SK-N-SH (cell line): Measurements from ENCODE around the gene GASK1A. TPM values are rescaled to one million over a fixed set of nuclear protein-coding genes. Genes with fewer than 3 reads are reported as not detected.

Experiments used
- CTCF ChIA-PET: fragments of 300-600, 350-600 bp; formaldehyde crosslinking; extraction: SDS; loops from one replicate; lab custom pipeline; 2021; lab: Yijun Ruan, JAX
- POLR2A ChIA-PET: fragments of 350-600 bp; sonication (Branson Sonifier 250); formaldehyde crosslinking; extraction: SDS; loops from one replicate; lab custom pipeline; 2020; ENCODE audit warnings: antibody characterized with exemption, inconsistent platforms; lab: Yijun Ruan, JAX
- DNase-seq: peaks from one replicate; pipeline ENCODE4 v3.0.0; 2012
- H2AFZ ChIP-seq: fragments of 200-600 bp; sonication (generic); 2 replicates; pipeline ENCODE4 v1.8.1; 2016; ENCODE audit warnings: antibody characterized with exemption, mild to moderate bottlenecking, low read depth
- H3F3A ChIP-seq: fragments of 200-600 bp; sonication (generic); replicated peaks from 2 replicates; pipeline ENCODE3; 2016; ENCODE audit warnings: antibody characterized with exemption, mild to moderate bottlenecking; ENCODE audit not compliant: insufficient read depth
- H3K27ac ChIP-seq, 2 experiments: fragments of 200-500 bp in 1 of 2; fragments of 200-600 bp in 1 of 2; sonication (Bioruptor generic) in 1 of 2; sonication (generic), shearing (Covaris generic) in 1 of 2; 2 replicates each; pipeline versions ENCODE4 v1.5.1 to v1.6.1; 2014 to 2016; ENCODE audit warnings: low read depth in 2 of 2, inconsistent platforms in 1 of 2, low read length in 1 of 2, mild to moderate bottlenecking in 1 of 2, mixed read lengths in 1 of 2
- H3K27me3 ChIP-seq: fragments of 200-600 bp; sonication (generic), shearing (Covaris generic); 2 replicates; pipeline ENCODE4 v1.6.1; 2016; ENCODE audit warnings: mixed run types; ENCODE audit not compliant: insufficient read depth
- H3K36me3 ChIP-seq, 2 experiments: fragments of 200-500 bp in 1 of 2; fragments of 200-600 bp in 1 of 2; sonication (Bioruptor generic) in 1 of 2; sonication (generic) in 1 of 2; replicated peaks in 1 of 2; 2 replicates each; pipeline versions ENCODE3 to v1.5.1; 2014 to 2016; ENCODE audit warnings: low read length in 1 of 2, mild to moderate bottlenecking in 1 of 2; ENCODE audit not compliant: insufficient read depth in 2 of 2, control insufficient read depth in 1 of 2
- H3K4me1 ChIP-seq, 2 experiments: fragments of 200-500 bp in 1 of 2; fragments of 200-600 bp in 1 of 2; sonication (Bioruptor generic) in 1 of 2; sonication (generic), shearing (Covaris generic) in 1 of 2; 2 replicates each; pipeline versions ENCODE4 v1.5.1 to v1.6.1; 2014 to 2016; ENCODE audit warnings: low read depth in 1 of 2, low read length in 1 of 2, mixed run types in 1 of 2; ENCODE audit not compliant: insufficient read depth in 2 of 2, control insufficient read depth in 1 of 2
- H3K4me2 ChIP-seq: fragments of 200-600 bp; sonication (generic), shearing (Covaris generic); 2 replicates; pipeline ENCODE4 v1.6.1; 2017; ENCODE audit warnings: mixed run types
- H3K4me3 ChIP-seq, 2 experiments: fragments of 200-500 bp in 1 of 2; fragments of 200-600 bp in 1 of 2; sonication (Bioruptor generic) in 1 of 2; sonication (generic), shearing (Covaris generic) in 1 of 2; 2 replicates each; pipeline versions ENCODE4 v1.5.1 to v1.8.1; 2014 to 2016; ENCODE audit warnings: low read depth in 2 of 2, inconsistent platforms in 1 of 2, low read length in 1 of 2, mild to moderate bottlenecking in 1 of 2, mixed read lengths in 1 of 2, moderate library complexity in 1 of 2
- H3K79me2 ChIP-seq: fragments of 200-600 bp; sonication (generic); 2 replicates; pipeline ENCODE4 v1.8.1; 2017; ENCODE audit warnings: mild to moderate bottlenecking; ENCODE audit not compliant: insufficient read depth
- H3K9ac ChIP-seq: fragments of 200-600 bp; sonication (generic); 2 replicates; pipeline ENCODE4 v1.6.1; 2017; ENCODE audit warnings: mixed run types
- H3K9me2 ChIP-seq: fragments of 200-600 bp; sonication (generic); 2 replicates; pipeline ENCODE4 v1.6.1; 2017; ENCODE audit warnings: mixed run types
- H3K9me3 ChIP-seq: fragments of 200-600 bp; sonication (generic); 2 replicates; pipeline ENCODE4 v1.6.1; 2017; ENCODE audit warnings: mixed run types, mild to moderate bottlenecking, moderate library complexity
- H4K20me1 ChIP-seq: fragments of 200-600 bp; sonication (generic); 2 replicates; pipeline ENCODE4 v1.6.1; 2017; ENCODE audit warnings: mild to moderate bottlenecking, mixed run types; ENCODE audit not compliant: insufficient read depth
- EP300 ChIP-seq, 2 experiments: IDR thresholded peaks; 2 replicates each; pipeline versions ENCODE4 v1.4.0 to v1.6.1; 2012; ENCODE audit warnings: borderline replicate concordance in 1 of 2, low read depth in 1 of 2, low read length in 1 of 2
- EZH2phosphoT487 ChIP-seq: fragments of 200-600 bp; sonication (generic); IDR thresholded peaks from 2 replicates; pipeline ENCODE4 v1.6.1; 2017; ENCODE audit warnings: low read depth, mixed run types, mild to moderate bottlenecking, antibody characterized with exemption, moderate library complexity, borderline replicate concordance
- FOSL2 ChIP-seq: IDR thresholded peaks from 2 replicates; pipeline ENCODE4 v1.4.0; 2012; ENCODE audit warnings: low read depth, mild to moderate bottlenecking, moderate library complexity, borderline replicate concordance
- FOXJ3 ChIP-seq: sonication (generic); formaldehyde crosslinking; IDR thresholded peaks from 2 replicates; pipeline ENCODE4 v1.5.1; 2020; ENCODE audit warnings: mild to moderate bottlenecking, missing genetic modification reagents
- MEF2A ChIP-seq: IDR thresholded peaks from 2 replicates; pipeline ENCODE4 v1.4.0; 2012; ENCODE audit warnings: low read depth, borderline replicate concordance
- NFIC ChIP-seq: IDR thresholded peaks from 2 replicates; pipeline ENCODE4 v1.4.0; 2012; ENCODE audit warnings: borderline replicate concordance
- TAF1 ChIP-seq: IDR thresholded peaks from 2 replicates; pipeline ENCODE4 v1.6.1; 2012; ENCODE audit warnings: low read depth, mild to moderate bottlenecking, low read length, moderate library complexity, borderline replicate concordance
- WGBS: methylation state at CpG from one replicate; pipeline ENCODE4 v1.1.6; 2017; ENCODE audit warnings: low lambda C conversion rate; 5-methylcytosine and 5-hydroxymethylcytosine counted together
- polyA plus RNA-seq, 3 experiments: library from polyadenylated mRNA; depleted of rRNA; stranded (reverse); fragments of >200 nt; gene quantifications; 2 replicates each; pipeline ENCODE4 v1.2.3, GENCODE V29; 2012
- TF ChIP-seq, protein P1 (sequence below): IDR thresholded peaks from 2 replicates; pipeline ENCODE4; 2012
- TF ChIP-seq, protein P2 (sequence below): fragments of 200-600 bp; sonication (generic); IDR thresholded peaks from 2 replicates; pipeline ENCODE4 v1.6.1; 2017; ENCODE audit warnings: antibody characterized with exemption, mild to moderate bottlenecking, moderate library complexity
- TF ChIP-seq, protein P3 (sequence below): IDR thresholded peaks from 2 replicates; pipeline ENCODE4 v1.4.0; 2012; ENCODE audit warnings: low read depth, borderline replicate concordance
- TF ChIP-seq, protein P4 (sequence below): fragments of 150-350 bp; IDR thresholded peaks from 2 replicates; pipeline ENCODE4 v1.6.1; 2017; ENCODE audit warnings: antibody characterized with exemption, low read length, low read depth, borderline replicate concordance

GASK1A gene
- polyA plus RNA-seq, 1 of the 3 experiments (the other 2 are of a cell fraction) = not detected

DNA sequence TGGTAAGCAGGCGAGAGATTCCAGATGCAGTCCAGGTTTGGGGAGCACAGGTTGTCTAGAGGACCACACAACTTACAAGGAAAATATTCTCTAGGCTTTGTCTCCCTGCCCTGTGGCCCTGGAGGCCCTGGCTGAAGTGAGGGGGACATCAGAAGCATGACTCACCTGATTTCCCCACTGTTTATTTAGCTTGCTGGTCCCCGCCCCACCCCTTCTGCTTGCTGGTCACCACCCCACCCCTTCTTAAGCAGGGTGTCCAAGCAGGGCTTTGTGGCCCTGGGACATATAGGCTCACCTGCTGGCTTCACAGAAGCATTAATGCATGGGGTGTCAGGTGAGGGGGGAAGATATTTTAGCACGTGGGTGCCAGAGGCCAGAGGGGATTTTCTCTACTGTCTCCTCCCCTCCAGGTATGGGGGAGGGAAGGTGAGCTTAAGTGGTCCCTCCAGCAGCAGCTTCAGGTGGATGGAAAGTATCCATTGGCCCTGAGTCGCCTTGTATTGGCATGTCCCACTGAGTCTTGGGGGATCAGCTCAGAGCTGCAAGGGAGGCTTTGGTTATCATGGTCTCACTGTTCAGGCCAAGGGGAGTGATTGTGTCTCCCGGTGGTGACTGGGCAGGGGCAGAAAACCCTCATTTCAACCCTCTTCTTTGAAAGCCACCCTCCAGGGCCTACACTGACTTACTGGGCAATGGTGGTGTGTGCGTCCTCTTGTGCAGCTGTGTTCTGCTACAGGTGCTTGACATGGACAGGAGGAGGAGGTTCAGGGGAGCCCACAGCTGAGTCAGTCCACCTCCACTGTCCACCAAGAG lies 49.8 kb downstream of the GASK1A start:
- no peak overlapping the region for H3K9ac ChIP-seq
- H3K4me1 ChIP-seq = no peaks in the 10 kb centered on the region
- no peaks in the 10 kb centered on the region for H3K9me2 ChIP-seq
- H3K9me3 ChIP-seq = no peaks in the 10 kb centered on the region
- WGBS = 54% methylated on average over 3 of the region's 6 CpGs
- no peak overlapping the region for H3K27ac ChIP-seq
- no peak overlapping the region for H3K4me2 ChIP-seq
- CTCF ChIA-PET = interaction anchor here (1.7 kb wide), 1 partner anchor 34 kb away, joined by 3 read pairs; no protein-coding TSS in a partner anchor
- H3F3A ChIP-seq = no peaks in the 10 kb centered on the region
- no peaks in the 10 kb centered on the region for H3K36me3 ChIP-seq
- no peaks in the 10 kb centered on the region for H3K79me2 ChIP-seq
- no peak overlapping the region for H3K4me3 ChIP-seq
- no peak for DNase-seq
- no peak overlapping the region for H2AFZ ChIP-seq
- POLR2A ChIA-PET = no interaction called here
- H4K20me1 ChIP-seq = no peaks in the 10 kb centered on the region
- no peaks in the 10 kb centered on the region for H3K27me3 ChIP-seq
- no peak for TF ChIP-seq MEF2A
- TF ChIP-seq TAF1 = no peak
- TF ChIP-seq, protein P1, sequence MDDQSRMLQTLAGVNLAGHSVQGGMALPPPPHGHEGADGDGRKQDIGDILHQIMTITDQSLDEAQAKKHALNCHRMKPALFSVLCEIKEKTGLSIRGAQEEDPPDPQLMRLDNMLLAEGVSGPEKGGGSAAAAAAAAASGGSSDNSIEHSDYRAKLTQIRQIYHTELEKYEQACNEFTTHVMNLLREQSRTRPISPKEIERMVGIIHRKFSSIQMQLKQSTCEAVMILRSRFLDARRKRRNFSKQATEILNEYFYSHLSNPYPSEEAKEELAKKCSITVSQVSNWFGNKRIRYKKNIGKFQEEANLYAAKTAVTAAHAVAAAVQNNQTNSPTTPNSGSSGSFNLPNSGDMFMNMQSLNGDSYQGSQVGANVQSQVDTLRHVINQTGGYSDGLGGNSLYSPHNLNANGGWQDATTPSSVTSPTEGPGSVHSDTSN = no peak
- TF ChIP-seq EP300 (IDR thresholded peaks at IDR 0.05; ENCODE audit: borderline replicate concordance in 1 of 2, low read depth in 1 of 2, low read length in 1 of 2) = no peak
- TF ChIP-seq FOXJ3 (CRISPR knock-in tag) = no peak
- TF ChIP-seq FOSL2 = no peak
- TF ChIP-seq, protein P2, sequence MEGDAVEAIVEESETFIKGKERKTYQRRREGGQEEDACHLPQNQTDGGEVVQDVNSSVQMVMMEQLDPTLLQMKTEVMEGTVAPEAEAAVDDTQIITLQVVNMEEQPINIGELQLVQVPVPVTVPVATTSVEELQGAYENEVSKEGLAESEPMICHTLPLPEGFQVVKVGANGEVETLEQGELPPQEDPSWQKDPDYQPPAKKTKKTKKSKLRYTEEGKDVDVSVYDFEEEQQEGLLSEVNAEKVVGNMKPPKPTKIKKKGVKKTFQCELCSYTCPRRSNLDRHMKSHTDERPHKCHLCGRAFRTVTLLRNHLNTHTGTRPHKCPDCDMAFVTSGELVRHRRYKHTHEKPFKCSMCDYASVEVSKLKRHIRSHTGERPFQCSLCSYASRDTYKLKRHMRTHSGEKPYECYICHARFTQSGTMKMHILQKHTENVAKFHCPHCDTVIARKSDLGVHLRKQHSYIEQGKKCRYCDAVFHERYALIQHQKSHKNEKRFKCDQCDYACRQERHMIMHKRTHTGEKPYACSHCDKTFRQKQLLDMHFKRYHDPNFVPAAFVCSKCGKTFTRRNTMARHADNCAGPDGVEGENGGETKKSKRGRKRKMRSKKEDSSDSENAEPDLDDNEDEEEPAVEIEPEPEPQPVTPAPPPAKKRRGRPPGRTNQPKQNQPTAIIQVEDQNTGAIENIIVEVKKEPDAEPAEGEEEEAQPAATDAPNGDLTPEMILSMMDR = no peak
- TF ChIP-seq, protein P3, sequence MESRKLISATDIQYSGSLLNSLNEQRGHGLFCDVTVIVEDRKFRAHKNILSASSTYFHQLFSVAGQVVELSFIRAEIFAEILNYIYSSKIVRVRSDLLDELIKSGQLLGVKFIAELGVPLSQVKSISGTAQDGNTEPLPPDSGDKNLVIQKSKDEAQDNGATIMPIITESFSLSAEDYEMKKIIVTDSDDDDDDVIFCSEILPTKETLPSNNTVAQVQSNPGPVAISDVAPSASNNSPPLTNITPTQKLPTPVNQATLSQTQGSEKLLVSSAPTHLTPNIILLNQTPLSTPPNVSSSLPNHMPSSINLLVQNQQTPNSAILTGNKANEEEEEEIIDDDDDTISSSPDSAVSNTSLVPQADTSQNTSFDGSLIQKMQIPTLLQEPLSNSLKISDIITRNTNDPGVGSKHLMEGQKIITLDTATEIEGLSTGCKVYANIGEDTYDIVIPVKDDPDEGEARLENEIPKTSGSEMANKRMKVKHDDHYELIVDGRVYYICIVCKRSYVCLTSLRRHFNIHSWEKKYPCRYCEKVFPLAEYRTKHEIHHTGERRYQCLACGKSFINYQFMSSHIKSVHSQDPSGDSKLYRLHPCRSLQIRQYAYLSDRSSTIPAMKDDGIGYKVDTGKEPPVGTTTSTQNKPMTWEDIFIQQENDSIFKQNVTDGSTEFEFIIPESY = no peak
- no peak for TF ChIP-seq EZH2phosphoT487
- no peak for TF ChIP-seq NFIC
- TF ChIP-seq, protein P4, sequence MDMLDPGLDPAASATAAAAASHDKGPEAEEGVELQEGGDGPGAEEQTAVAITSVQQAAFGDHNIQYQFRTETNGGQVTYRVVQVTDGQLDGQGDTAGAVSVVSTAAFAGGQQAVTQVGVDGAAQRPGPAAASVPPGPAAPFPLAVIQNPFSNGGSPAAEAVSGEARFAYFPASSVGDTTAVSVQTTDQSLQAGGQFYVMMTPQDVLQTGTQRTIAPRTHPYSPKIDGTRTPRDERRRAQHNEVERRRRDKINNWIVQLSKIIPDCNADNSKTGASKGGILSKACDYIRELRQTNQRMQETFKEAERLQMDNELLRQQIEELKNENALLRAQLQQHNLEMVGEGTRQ = no peak
